ENCODE data around the gene CMTM4.

GRCh38 chr16:66731101-66731500 is 34.6 kb upstream of the CMTM4 start:
- TF ChIP-seq TCF7L2 (IDR thresholded peaks at IDR 0.05; ENCODE audit: borderline replicate concordance, extremely low read depth, insufficient read depth, insufficient read length), result no peak
- no peak for TF ChIP-seq EZH2 (IDR thresholded peaks at IDR 0.05)
- no peak for TF ChIP-seq CTCF (IDR thresholded peaks at IDR 0.05 in 2 of 3, conservative IDR thresholded peaks at IDR 0.05 in 1 of 3; ENCODE audit: borderline replicate concordance in 1 of 3, insufficient read depth in 1 of 3, low read depth in 2 of 3, low read length in 2 of 3)
- no peak for TF ChIP-seq POLR2A (IDR thresholded peaks at IDR 0.05; ENCODE audit: borderline replicate concordance, extremely low read depth, insufficient read depth, insufficient read length)
- no peak for TF ChIP-seq FOSL1 (IDR thresholded peaks at IDR 0.05; ENCODE audit: low read depth)
- TF ChIP-seq ZBTB33 (IDR thresholded peaks at IDR 0.05; ENCODE audit: extremely low read depth, insufficient replicate concordance, low read length), result no peak
- no peak for TF ChIP-seq MAX (IDR thresholded peaks at IDR 0.05)
- TF ChIP-seq ATF3 (IDR thresholded peaks at IDR 0.05), result no peak

Data from HCT116 (cell line).